SK-N-SH treated with all-trans-retinoic acid at 6 μM for 48 hours (cell line): ENCODE measurements around the gene SH2D6.

Experiments
- ARNTL ChIP-seq: fragments of 450-650 bp; formaldehyde crosslinking; IDR thresholded peaks from 2 replicates; pipeline ENCODE4 v1.5.0; 2020; ENCODE audit warnings: low read depth, mild to moderate bottlenecking, moderate library complexity, borderline replicate concordance
- CSDC2 ChIP-seq: fragments of 250-450 bp; sonication (Bioruptor Pico); IDR thresholded peaks from 2 replicates; pipeline ENCODE4 v1.5.0; 2020; ENCODE audit warnings: mild to moderate bottlenecking, moderate library complexity
- PPARA ChIP-seq: fragments of 250-450 bp; sonication (Bioruptor Pico); IDR thresholded peaks from 2 replicates; pipeline ENCODE4 v1.5.0; 2020; ENCODE audit warnings: mild to moderate bottlenecking, borderline replicate concordance
- RARB ChIP-seq: fragments of 250-450 bp; sonication (Bioruptor Pico); IDR thresholded peaks from 2 replicates; pipeline ENCODE4 v1.8.0; 2021; ENCODE audit warnings: mild to moderate bottlenecking, moderate library complexity
- SNAI2 ChIP-seq: fragments of 250-450 bp; sonication (Bioruptor Pico); IDR thresholded peaks from 2 replicates; pipeline ENCODE4 v1.5.0; 2020; ENCODE audit warnings: mild to moderate bottlenecking, moderate library complexity
- TOX ChIP-seq: fragments of 250-450 bp; sonication (Bioruptor Pico); IDR thresholded peaks from 2 replicates; pipeline ENCODE4 v1.8.0; 2021; ENCODE audit warnings: mild to moderate bottlenecking, moderate library complexity, borderline replicate concordance
- ZC3H10 ChIP-seq: fragments of 250-450 bp; sonication (Bioruptor Pico); IDR thresholded peaks from 2 replicates; pipeline ENCODE4 v1.5.1; 2021; ENCODE audit warnings: mild to moderate bottlenecking, moderate library complexity
- ZFP3 ChIP-seq: fragments of 250-450 bp; sonication (Bioruptor Pico); IDR thresholded peaks from 2 replicates; pipeline ENCODE4 v1.5.0; 2020; ENCODE audit warnings: mild to moderate bottlenecking, moderate library complexity
- ZNF70 ChIP-seq: fragments of 450-650 bp; formaldehyde crosslinking; IDR thresholded peaks from 2 replicates; pipeline ENCODE4 v1.5.0; 2020; ENCODE audit warnings: mild to moderate bottlenecking, moderate library complexity
- TF ChIP-seq, protein P1 (sequence below): fragments of 250-450 bp; sonication (Bioruptor Pico); IDR thresholded peaks from 2 replicates; pipeline ENCODE4 v1.8.0; 2021; ENCODE audit warnings: low read depth, mild to moderate bottlenecking, moderate library complexity, borderline replicate concordance
- TF ChIP-seq, protein P2 (sequence below): fragments of 250-450 bp; sonication (Bioruptor Pico); IDR thresholded peaks from 2 replicates; pipeline ENCODE4 v1.8.0; 2020; ENCODE audit warnings: mild to moderate bottlenecking, moderate library complexity, borderline replicate concordance

DNA sequence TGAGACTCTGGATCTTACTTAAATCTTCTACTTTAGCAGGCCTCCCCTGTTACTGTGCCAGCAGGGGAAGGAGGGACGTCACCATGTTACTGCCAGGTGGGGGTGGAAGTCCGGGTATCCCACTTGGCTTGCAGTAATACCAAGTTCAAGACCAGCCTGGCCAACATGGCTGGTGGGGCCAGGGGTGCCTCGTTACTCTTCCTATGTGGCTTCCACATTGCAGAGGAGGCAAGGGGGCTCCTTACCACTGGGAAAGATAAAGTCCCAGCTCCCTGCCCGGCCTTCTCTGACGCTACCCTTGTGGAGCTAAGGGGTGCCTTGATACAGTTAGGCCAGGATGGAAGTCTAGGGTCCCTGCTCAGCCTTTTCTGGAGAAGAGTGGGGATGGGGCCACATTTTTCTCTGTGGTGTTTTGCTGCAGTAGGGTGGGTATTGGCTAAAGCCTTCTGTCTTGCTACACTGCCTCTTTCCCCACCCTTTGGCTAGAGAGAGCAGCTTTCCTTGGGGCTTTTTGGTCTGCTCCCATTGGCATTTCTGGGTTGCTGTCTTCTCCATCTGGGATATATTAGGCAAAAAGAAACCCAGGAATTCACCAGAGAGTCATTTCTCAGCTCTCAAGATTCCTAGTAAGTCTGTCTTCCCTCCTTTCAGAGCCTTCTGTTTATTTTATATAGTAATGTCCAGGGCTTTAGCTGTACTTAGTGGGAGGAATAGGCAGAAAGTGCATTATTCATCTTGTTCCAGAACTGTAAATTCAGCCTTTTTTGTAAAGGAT, 42.0 kb upstream of the SH2D6 start:
- TF ChIP-seq ZNF70 (CRISPR knock-in tag) (no peak), TOX (CRISPR knock-in tag) (no peak), PPARA (CRISPR knock-in tag) (no peak), ZFP3 (CRISPR knock-in tag) (no peak), ARNTL (no peak), RARB (CRISPR knock-in tag) (no peak), SNAI2 (CRISPR knock-in tag) (no peak), CSDC2 (no peak), ZC3H10 (CRISPR knock-in tag) (no peak)
- TF ChIP-seq, protein P1, sequence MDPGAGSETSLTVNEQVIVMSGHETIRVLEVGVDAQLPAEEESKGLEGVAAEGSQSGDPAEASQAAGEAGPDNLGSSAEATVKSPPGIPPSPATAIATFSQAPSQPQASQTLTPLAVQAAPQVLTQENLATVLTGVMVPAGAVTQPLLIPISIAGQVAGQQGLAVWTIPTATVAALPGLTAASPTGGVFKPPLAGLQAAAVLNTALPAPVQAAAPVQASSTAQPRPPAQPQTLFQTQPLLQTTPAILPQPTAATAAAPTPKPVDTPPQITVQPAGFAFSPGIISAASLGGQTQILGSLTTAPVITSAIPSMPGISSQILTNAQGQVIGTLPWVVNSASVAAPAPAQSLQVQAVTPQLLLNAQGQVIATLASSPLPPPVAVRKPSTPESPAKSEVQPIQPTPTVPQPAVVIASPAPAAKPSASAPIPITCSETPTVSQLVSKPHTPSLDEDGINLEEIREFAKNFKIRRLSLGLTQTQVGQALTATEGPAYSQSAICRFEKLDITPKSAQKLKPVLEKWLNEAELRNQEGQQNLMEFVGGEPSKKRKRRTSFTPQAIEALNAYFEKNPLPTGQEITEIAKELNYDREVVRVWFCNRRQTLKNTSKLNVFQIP (CRISPR knock-in tag) = no peak
- TF ChIP-seq, protein P2, sequence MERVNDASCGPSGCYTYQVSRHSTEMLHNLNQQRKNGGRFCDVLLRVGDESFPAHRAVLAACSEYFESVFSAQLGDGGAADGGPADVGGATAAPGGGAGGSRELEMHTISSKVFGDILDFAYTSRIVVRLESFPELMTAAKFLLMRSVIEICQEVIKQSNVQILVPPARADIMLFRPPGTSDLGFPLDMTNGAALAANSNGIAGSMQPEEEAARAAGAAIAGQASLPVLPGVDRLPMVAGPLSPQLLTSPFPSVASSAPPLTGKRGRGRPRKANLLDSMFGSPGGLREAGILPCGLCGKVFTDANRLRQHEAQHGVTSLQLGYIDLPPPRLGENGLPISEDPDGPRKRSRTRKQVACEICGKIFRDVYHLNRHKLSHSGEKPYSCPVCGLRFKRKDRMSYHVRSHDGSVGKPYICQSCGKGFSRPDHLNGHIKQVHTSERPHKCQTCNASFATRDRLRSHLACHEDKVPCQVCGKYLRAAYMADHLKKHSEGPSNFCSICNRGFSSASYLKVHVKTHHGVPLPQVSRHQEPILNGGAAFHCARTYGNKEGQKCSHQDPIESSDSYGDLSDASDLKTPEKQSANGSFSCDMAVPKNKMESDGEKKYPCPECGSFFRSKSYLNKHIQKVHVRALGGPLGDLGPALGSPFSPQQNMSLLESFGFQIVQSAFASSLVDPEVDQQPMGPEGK (CRISPR knock-in tag) = no peak
